ENCODE data around the gene DUSP28. TPM values are rescaled to one million over a fixed set of nuclear protein-coding genes. Genes with fewer than 3 reads are reported as not detected.

The DUSP28 gene
- total RNA-seq, 2 donors from 2014 or later, result 1.4 to 2.8 TPM

DNA sequence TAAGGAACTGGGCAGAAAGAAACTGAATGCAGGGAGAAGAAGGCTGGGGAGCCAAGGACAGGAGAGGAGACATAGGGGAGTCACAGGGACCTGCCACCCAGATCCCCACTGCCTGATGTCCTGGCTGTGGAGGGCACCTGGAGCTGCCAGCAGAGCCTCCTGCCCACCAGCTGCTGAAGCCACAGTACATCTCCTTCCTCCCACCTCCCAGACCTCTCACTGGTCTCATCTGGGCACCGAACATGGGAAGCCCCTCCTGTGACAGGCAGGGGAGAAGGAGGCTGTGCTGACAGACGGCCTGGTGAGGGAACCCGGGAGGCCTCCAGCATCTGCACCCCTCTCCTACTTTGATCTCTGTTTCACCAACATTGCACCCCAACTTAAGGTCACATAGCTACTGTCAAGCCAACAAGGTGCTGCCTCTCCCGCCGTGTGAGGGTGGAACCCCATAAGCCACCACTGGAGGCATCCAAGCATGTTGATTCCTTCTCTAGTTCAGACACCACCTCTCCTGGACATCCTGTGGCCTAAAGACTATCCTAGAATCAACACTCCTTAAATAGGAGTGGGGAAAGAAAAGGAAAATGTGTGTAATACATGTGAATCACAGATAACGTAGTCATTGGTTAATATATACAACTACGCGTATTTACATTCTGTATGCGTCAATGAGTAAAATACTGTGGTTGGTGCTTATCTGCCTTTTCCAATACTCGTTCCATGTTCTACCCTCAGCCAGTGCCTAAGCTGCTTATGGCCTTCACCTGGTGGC, 4.6 kb downstream of the DUSP28 start:
- Mint-ChIP-seq H3K9me3 (no peaks in the 10 kb centered on the region), H3K4me3 (no peak overlapping the region), H3K27me3 (ENCODE audit: insufficient read depth) (peaks cover 20% of the 10 kb centered on the region), H3K36me3 (ENCODE audit: low read depth) (peaks cover 17% of the 10 kb centered on the region), H3K4me1 (peaks cover 17% of the 10 kb centered on the region), H3K27ac (no peak overlapping the region)
- Histone ChIP-seq H3K27ac (ENCODE audit: low read depth, low read length) (no peak overlapping the region), H3K4me1 (ENCODE audit: control insufficient read depth, insufficient read depth, low read length) (peaks cover 18% of the 10 kb centered on the region), H3K9ac (ENCODE audit: extremely low read depth, low read length, poor library complexity, severe bottlenecking) (no peak overlapping the region), H3K9me3 (ENCODE audit: control insufficient read depth, low read length) (no peaks in the 10 kb centered on the region), H3K36me3 (ENCODE audit: control insufficient read depth, insufficient read depth, low read length) (peaks cover 9% of the 10 kb centered on the region), H3K27me3 (ENCODE audit: control insufficient read depth, insufficient read depth, low read length, poor library complexity, severe bottlenecking) (peaks cover 11% of the 10 kb centered on the region), H3K4me3 (ENCODE audit: low read length) (no peak overlapping the region)
- peak; percentile 49 for DNase-seq
- 92 to 97% methylated on average over 5 to 10 of the region's 10 CpGs for WGBS, 2 experiments (ENCODE audit: insufficient coverage in 1 of 2, insufficient read length in 1 of 2)
- TF ChIP-seq CTCF (conservative IDR thresholded peaks at IDR 0.05), result peak; percentile 45

GRCh38 chr2:240565333-240566202, 5.4 kb downstream of the DUSP28 start:
- peaks cover 17% of the 10 kb centered on the region for H3K36me3 Mint-ChIP-seq (ENCODE audit: low read depth)
- Histone ChIP-seq H3K9ac (ENCODE audit: extremely low read depth, low read length, poor library complexity, severe bottlenecking) (no peak overlapping the region), H3K27ac (ENCODE audit: low read depth, low read length) (no peak overlapping the region), H3K36me3 (ENCODE audit: control insufficient read depth, insufficient read depth, low read length) (peaks cover 9% of the 10 kb centered on the region), H3K4me3 (ENCODE audit: low read length) (no peak overlapping the region), H3K27me3 (ENCODE audit: control insufficient read depth, insufficient read depth, low read length, poor library complexity, severe bottlenecking) (peaks cover 11% of the 10 kb centered on the region), H3K4me1 (ENCODE audit: control insufficient read depth, insufficient read depth, low read length) (peaks cover 18% of the 10 kb centered on the region), H3K9me3 (ENCODE audit: control insufficient read depth, low read length) (no peaks in the 10 kb centered on the region)
- H3K27ac Mint-ChIP-seq, result no peak overlapping the region
- DNase-seq, result peak; percentile 66
- peaks cover 17% of the 10 kb centered on the region for H3K4me1 Mint-ChIP-seq
- peaks cover 17% of the 10 kb centered on the region for H3K27me3 Mint-ChIP-seq (ENCODE audit: insufficient read depth)
- H3K4me3 Mint-ChIP-seq, result peak overlapping the region; percentile 30
- H3K9me3 Mint-ChIP-seq, result no peaks in the 10 kb centered on the region
- 89 to 93% methylated on average over 7 to 26 of the region's 26 CpGs for WGBS, 2 experiments (ENCODE audit: insufficient coverage in 1 of 2, insufficient read length in 1 of 2)
- TF ChIP-seq CTCF (conservative IDR thresholded peaks at IDR 0.05), result no peak

DNA sequence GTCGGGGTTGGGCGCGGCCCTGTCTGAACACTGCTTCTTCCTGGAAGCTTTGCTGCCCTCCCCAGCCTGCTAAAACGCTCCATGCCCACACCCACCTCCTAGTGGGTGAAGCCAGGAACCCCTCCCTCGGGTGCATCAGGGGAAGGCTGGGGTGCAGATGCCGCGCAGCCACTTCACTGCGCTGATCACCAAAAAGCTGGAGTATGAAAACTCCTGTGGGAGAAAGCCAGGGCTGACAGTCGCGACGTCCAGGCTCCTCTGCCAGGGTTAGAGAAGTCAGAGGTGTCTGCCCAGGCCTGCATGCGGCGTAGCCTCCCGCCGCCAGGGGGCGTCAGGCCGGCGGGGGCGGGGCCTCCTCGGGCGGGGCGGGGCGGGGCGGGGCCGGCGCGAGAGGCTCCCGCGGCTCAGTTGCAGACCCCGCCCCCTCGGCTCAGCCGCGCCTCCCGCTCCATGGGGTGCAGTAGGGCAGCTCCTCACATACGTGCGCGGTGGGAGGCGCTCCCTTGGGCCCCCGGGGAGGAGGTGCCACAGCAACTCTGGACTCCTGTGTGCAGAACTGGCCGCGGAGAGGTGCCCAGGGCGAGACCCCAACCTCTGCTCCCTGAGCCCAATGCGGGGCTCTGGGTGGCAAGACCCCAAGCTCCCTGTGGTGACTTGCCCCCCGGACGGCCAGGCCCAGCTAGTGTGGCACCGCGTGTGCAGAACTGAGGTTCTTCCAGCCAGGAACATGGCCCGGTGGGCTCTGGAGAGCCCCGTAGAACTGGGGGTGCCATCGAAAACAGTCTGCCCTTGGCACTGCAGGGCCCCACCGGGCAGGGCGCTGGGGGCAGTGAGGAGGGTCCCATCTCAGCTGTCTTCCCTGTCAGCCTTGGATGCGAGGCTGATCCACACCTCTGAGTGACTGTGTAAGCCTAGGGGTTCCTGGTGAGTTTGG, 6.3 kb downstream of the DUSP28 start:
- Histone ChIP-seq H3K27me3 (ENCODE audit: control insufficient read depth, insufficient read depth, low read length, poor library complexity, severe bottlenecking) (peaks cover 11% of the 10 kb centered on the region), H3K4me1 (ENCODE audit: control insufficient read depth, insufficient read depth, low read length) (peaks cover 18% of the 10 kb centered on the region), H3K9me3 (ENCODE audit: control insufficient read depth, low read length) (no peaks in the 10 kb centered on the region), H3K27ac (ENCODE audit: low read depth, low read length) (no peak overlapping the region), H3K36me3 (ENCODE audit: control insufficient read depth, insufficient read depth, low read length) (peaks cover 9% of the 10 kb centered on the region), H3K9ac (ENCODE audit: extremely low read depth, low read length, poor library complexity, severe bottlenecking) (no peak overlapping the region), H3K4me3 (ENCODE audit: low read length) (no peak overlapping the region)
- Mint-ChIP-seq H3K27ac (no peak overlapping the region), H3K9me3 (no peaks in the 10 kb centered on the region), H3K36me3 (ENCODE audit: low read depth) (peaks cover 17% of the 10 kb centered on the region), H3K4me1 (peaks cover 14% of the 10 kb centered on the region), H3K4me3 (peak overlapping the region; percentile 63), H3K27me3 (ENCODE audit: insufficient read depth) (peaks cover 17% of the 10 kb centered on the region)
- 21 to 50% methylated on average over 19 to 53 of the region's 53 CpGs for WGBS, 2 experiments (ENCODE audit: insufficient coverage in 1 of 2, insufficient read length in 1 of 2)
- peak; percentile 94 for DNase-seq
- peak; percentile 97 for TF ChIP-seq CTCF (conservative IDR thresholded peaks at IDR 0.05)

Measured in endodermal cell (in vitro differentiated cells).